Immature natural killer cell (primary cell): ENCODE results near the gene GGTLC2. TPM values are rescaled to one million over a fixed set of nuclear protein-coding genes. Genes with fewer than 3 reads are reported as not detected.
"Not testable (repeated sequence)": the region's sequence is repeated elsewhere in the genome, so short reads cannot be mapped to it uniquely, and the experiment has no call there.

Experiments
- DNase-seq, 3 donors: peaks; one replicate each; pipeline ENCODE4 v3.0.0; 2022; ENCODE audit warnings: mixed read lengths in 1 of 3
- H3K27ac Mint-ChIP-seq, 6 donors: one replicate each; pipeline ENCODE4 v1.8.0; 2020; ENCODE audit warnings: mixed read lengths in 6 of 6, mild to moderate bottlenecking in 5 of 6, inconsistent platforms in 4 of 6, moderate library complexity in 3 of 6
- H3K27me3 Mint-ChIP-seq, 3 donors: one replicate each; pipeline ENCODE4 v1.8.0; 2020 to 2021; ENCODE audit warnings: low read depth in 3 of 3, mild to moderate bottlenecking in 3 of 3, mixed read lengths in 3 of 3, moderate library complexity in 3 of 3, inconsistent platforms in 1 of 3
- H3K36me3 Mint-ChIP-seq, 3 donors: one replicate each; pipeline ENCODE4 v1.8.0; 2020; ENCODE audit warnings: mixed read lengths in 3 of 3, inconsistent platforms in 2 of 3, mild to moderate bottlenecking in 2 of 3
- H3K4me1 Mint-ChIP-seq, 2 donors: one replicate each; pipeline ENCODE4 v1.8.0; 2020; ENCODE audit warnings: inconsistent platforms in 2 of 2, mild to moderate bottlenecking in 2 of 2, mixed read lengths in 2 of 2, moderate library complexity in 1 of 2
- H3K4me3 Mint-ChIP-seq, 5 donors: one replicate each; pipeline ENCODE4 v1.8.0; 2020; ENCODE audit warnings: mild to moderate bottlenecking in 5 of 5, mixed read lengths in 5 of 5, inconsistent platforms in 3 of 5, moderate library complexity in 3 of 5
- H3K9me3 Mint-ChIP-seq, 6 donors: one replicate each; pipeline ENCODE4 v1.8.0; 2020; ENCODE audit warnings: mild to moderate bottlenecking in 6 of 6, mixed read lengths in 6 of 6, inconsistent platforms in 4 of 6, moderate library complexity in 3 of 6
- polyA plus RNA-seq, 3 donors: library from polyadenylated mRNA; unstranded; fragments of 300-500 nt; fragmentation: Illumina TruSeq; gene quantifications; one replicate each; pipeline ENCODE4 v1.2.3, GENCODE V29; 2021

The GGTLC2 gene
- polyA plus RNA-seq, 3 donors from 2014 or later, result not detected

GRCh38 chr22:22683668-22684361 is 39.4 kb downstream of the GGTLC2 start:
- H3K9me3 Mint-ChIP-seq, result no peaks in the 10 kb centered on the region
- peaks cover 0 to 2% (median 0%) of the 10 kb centered on the region in 3 donors for H3K27me3 Mint-ChIP-seq
- peaks cover under 1 to 2% of the 10 kb centered on the region in 2 donors for H3K4me1 Mint-ChIP-seq
- no peak for DNase-seq
- no peak overlapping the region for H3K4me3 Mint-ChIP-seq
- no peak overlapping the region for H3K27ac Mint-ChIP-seq
- H3K36me3 Mint-ChIP-seq, result no peaks in the 10 kb centered on the region

DNA sequence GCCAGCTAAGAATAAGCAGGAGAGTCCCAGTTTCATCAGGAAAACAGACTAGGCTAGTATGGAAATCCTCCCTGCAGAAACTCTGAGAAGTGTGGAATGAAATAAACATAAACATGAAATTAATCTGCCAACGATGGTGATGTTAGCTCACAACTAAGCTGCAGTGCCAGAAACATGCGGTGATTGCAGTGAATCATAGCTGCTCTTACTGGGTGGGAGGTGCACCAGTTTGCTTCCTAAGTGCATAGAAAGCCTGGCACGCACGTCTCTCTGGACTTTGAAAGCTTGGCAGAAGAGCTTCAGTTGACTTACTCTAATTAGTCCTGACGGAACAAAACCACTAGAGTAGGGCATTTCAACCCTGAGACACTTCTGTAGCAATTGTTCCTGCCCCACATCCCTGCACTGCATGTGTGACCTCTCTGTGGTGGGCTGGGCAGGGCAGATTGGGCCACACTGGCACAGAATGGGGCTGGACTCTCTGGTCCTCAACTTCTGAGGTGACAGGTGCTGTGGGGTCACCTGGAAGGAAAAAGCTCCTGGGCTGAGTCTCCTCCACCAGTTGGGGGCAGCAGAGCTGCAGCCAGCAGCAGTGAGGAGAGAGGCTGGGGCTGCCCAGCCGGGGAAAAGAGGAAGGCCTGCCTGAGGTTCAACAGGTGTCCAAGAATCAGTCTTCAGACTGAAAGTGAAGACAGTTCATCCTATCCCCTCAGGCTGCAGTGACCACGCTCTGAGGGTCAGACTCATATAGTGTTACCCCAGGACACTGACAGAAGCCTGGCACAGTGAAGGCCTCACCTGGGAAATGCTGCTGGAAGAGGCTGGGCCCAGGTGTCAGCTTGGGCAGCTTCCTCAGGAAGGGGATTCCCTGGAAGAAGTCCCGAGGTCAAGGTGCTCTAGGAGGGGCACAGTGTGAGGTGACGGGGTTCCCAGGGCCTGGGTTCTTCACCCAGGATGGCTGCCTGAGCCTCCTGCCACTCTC is 40.5 kb downstream of the GGTLC2 start:
- Mint-ChIP-seq H3K4me1 (no peaks in the 10 kb centered on the region), H3K27me3 (peaks cover 0 to 2% (median 0%) of the 10 kb centered on the region in 3 donors), H3K27ac (no peak overlapping the region), H3K9me3 (no peaks in the 10 kb centered on the region), H3K4me3 (no peak overlapping the region), H3K36me3 (no peaks in the 10 kb centered on the region)
- peak in 1 of 3 donors; percentile 22 for DNase-seq

DNA sequence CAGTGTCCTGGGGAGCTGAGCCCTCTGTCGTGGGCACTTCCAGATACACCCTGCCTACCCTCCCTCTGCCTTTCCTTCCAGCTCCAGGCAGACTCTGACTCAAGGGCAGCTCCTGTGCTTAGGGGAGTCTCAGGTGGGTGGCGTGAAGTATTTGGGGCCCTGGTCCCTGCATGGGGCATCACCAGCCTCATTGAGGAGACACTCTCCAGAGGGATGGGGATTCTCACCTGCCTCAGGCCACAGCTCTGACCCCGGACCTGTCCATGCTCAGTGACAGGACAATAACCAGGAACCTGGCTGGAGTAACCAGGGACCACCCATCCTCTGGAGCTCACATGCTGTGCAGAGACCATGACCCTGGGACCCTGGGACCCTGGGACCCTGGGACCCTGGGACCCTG is 41.2 kb downstream of the GGTLC2 start:
- Mint-ChIP-seq H3K27ac (no peak overlapping the region), H3K9me3 (no peaks in the 10 kb centered on the region), H3K27me3 (peaks cover 0 to under 1% (median 0%) of the 10 kb centered on the region in 3 donors), H3K36me3 (no peaks in the 10 kb centered on the region), H3K4me3 (no peak overlapping the region), H3K4me1 (no peaks in the 10 kb centered on the region)
- DNase-seq, result no peak

- not testable (repeated sequence) for H3K27me3 Mint-ChIP-seq, H3K4me3 Mint-ChIP-seq, H3K4me1 Mint-ChIP-seq, H3K36me3 Mint-ChIP-seq, H3K9me3 Mint-ChIP-seq, DNase-seq
- peak overlapping the region in 1 of 6 donors; percentile 51 for H3K27ac Mint-ChIP-seq
These were observed 42.0 kb downstream of the GGTLC2 start for GRCh38 chr22:22686202-22687115.

- no peaks in the 10 kb centered on the region for H3K4me1 Mint-ChIP-seq
- H3K4me3 Mint-ChIP-seq, result no peak overlapping the region
- no peaks in the 10 kb centered on the region for H3K9me3 Mint-ChIP-seq
- H3K27ac Mint-ChIP-seq, result no peak overlapping the region
- DNase-seq, result peak in 2 of 3 donors; percentile 33 to 35
- peaks cover 0 to 3% (median 0%) of the 10 kb centered on the region in 3 donors for H3K27me3 Mint-ChIP-seq
- H3K36me3 Mint-ChIP-seq, result no peaks in the 10 kb centered on the region
These were observed 43.5 kb downstream of the GGTLC2 start for GRCh38 chr22:22687638-22688500.

DNA sequence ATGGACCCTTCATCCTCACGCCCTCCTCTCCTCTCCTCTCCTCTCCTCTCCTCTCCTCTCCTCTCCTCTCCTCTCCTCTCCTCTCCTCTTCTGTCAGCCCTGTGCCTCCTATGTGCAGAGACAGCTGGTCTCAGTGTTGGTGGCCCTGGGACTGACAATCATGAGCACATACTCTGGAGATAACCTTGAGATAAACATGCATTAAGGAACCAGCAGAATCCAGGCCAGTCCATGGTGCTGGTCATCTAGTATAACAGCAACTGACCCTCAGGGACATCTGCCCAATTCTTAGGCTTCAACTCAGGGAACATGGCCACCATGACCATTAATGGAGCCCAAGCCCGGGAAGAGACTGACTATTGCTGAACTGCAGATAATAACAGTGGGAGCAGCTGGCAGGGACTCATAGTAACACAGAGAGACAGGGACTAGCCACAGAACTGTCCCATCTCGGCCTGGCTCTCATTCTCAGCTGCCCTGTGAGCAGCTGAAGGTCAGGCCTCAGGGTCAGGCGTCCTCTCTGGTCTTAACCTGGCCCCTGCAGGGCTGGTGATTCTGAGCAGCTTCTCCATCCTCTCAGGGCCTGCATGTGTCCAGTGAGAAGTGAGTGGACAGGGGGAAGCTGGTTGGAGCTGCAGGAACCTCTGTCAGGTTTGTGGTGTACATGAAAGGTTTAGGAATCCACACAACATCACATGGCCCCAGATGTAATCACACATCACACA is 45.4 kb downstream of the GGTLC2 start:
- Mint-ChIP-seq H3K36me3 (no peaks in the 10 kb centered on the region), H3K9me3 (no peaks in the 10 kb centered on the region), H3K4me3 (no peak overlapping the region), H3K4me1 (no peaks in the 10 kb centered on the region), H3K27ac (no peak overlapping the region), H3K27me3 (peaks cover 2 to 3% (median 2%) of the 10 kb centered on the region in 3 donors)
- no peak for DNase-seq

- Mint-ChIP-seq H3K4me1 (no peaks in the 10 kb centered on the region), H3K9me3 (no peaks in the 10 kb centered on the region), H3K27me3 (peaks cover 2 to 3% (median 2%) of the 10 kb centered on the region in 3 donors), H3K27ac (no peak overlapping the region), H3K4me3 (no peak overlapping the region), H3K36me3 (no peaks in the 10 kb centered on the region)
- no peak for DNase-seq
These were observed 46.6 kb downstream of the GGTLC2 start for GRCh38 chr22:22691055-22691454.

GRCh38 chr22:22691716-22692701 is 47.6 kb downstream of the GGTLC2 start:
- no peak overlapping the region for H3K27ac Mint-ChIP-seq
- no peaks in the 10 kb centered on the region for H3K36me3 Mint-ChIP-seq
- no peak overlapping the region for H3K4me3 Mint-ChIP-seq
- no peaks in the 10 kb centered on the region for H3K9me3 Mint-ChIP-seq
- H3K27me3 Mint-ChIP-seq, result peaks cover 2 to 3% (median 2%) of the 10 kb centered on the region in 3 donors
- no peaks in the 10 kb centered on the region for H3K4me1 Mint-ChIP-seq
- no peak for DNase-seq

DNA sequence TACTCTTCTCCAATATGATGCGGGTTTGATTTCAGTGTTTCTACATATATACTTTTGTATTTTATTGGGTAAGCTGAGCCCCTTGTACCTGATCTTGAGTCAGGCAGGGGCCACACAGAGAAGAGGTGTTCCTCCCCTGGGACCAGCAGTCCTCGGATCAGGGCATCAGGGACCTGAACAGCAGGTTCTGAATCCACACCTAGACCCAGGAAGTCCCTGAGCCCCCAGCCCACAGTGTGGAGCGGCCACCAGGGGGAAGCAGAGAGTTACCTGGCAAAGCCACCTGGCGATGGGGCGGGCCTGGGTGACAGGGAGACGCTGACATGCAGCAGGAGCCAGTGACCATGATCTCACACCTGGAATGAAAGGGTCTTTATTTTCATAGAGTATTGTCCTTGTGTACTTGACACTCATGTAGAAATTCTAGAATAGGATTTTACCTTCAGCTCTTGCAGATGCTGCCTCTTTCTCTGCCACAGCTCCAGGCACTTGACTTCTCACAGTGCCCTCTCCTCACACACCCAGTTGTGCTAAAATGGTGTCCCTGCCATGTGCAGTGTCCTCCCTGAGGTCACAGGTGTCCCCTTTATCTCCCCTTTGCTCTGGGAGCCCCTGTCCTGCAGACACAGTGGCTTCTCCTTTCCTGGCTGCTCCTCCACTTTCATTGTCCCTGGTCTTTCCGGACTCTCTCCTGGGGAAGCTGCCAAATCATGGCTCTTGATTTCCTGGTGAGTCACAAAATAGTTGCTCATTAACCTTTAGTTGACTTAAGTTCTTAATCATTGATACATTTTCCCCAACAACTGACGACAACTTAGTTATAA is 48.5 kb downstream of the GGTLC2 start:
- Mint-ChIP-seq H3K36me3 (no peaks in the 10 kb centered on the region), H3K9me3 (no peaks in the 10 kb centered on the region), H3K4me1 (no peaks in the 10 kb centered on the region), H3K4me3 (no peak overlapping the region), H3K27ac (no peak overlapping the region), H3K27me3 (peaks cover 2 to 3% (median 2%) of the 10 kb centered on the region in 3 donors)
- DNase-seq, result peak; percentile 25 to 42 (median 32)

DNA sequence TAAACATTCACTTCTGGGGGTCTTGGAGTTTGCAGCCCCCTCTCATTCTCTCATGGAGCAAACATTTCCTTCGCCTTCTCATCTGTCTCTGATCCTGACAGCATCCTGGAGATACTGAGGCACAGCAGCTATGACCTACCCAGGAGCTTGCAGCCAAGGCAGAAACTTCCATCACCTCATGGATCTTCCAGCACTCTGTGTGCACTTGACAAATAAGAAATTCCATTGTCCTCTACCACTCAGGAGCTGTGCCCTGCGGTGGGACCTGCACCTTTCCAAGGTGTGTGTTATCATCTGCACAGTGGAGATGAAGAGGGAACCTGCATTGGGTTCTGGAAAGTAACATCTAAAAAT is 49.1 kb downstream of the GGTLC2 start:
- H3K4me1 Mint-ChIP-seq, result peaks cover 0 to 2% of the 10 kb centered on the region in 2 donors
- H3K27ac Mint-ChIP-seq, result no peak overlapping the region
- H3K9me3 Mint-ChIP-seq, result no peaks in the 10 kb centered on the region
- H3K27me3 Mint-ChIP-seq, result peaks cover 2 to 3% (median 2%) of the 10 kb centered on the region in 3 donors
- DNase-seq, result no peak
- H3K36me3 Mint-ChIP-seq, result no peaks in the 10 kb centered on the region
- no peak overlapping the region for H3K4me3 Mint-ChIP-seq

GRCh38 chr22:22694106-22694505 is 49.7 kb downstream of the GGTLC2 start:
- Mint-ChIP-seq H3K27me3 (peaks cover 2 to 4% (median 3%) of the 10 kb centered on the region in 3 donors), H3K4me3 (no peak overlapping the region), H3K4me1 (peaks cover 0 to 6% of the 10 kb centered on the region in 2 donors), H3K27ac (no peak overlapping the region), H3K36me3 (no peaks in the 10 kb centered on the region), H3K9me3 (no peaks in the 10 kb centered on the region)
- DNase-seq, result no peak
